Stimulated activated CD4-positive, alpha-beta T cell treated with anti-CD3 and anti-CD28 coated beads, Interleukin-4, amount 100 ng/mL, for 4 hours (primary cell): Measurements from ENCODE around the gene VSIG2.
"Not testable (repeated sequence)": the region's sequence is repeated elsewhere in the genome, so short reads cannot be mapped to it uniquely, and the experiment has no call there.

Source experiments
- DNase-seq, 2 experiments: peaks; one replicate each; pipeline ENCODE4 v3.0.0-alpha.2; 2020

The VSIG2 gene

GRCh38 chr11:124751741-124752470 is at the start of gene VSIG2:
VSIG2 (minus strand) TSS chr11:124752255; CDS start chr11:124752137, 118 bp downstream.
- DNase-seq, result no peak

GRCh38 chr11:124801014-124801413 is 49.0 kb upstream of the VSIG2 start:
- no peak for DNase-seq

GRCh38 chr11:124800226-124800929 is 48.3 kb upstream of the VSIG2 start, which contains the start of gene MSANTD2:
MSANTD2 (minus strand) TSS chr11:124800406; CDS start chr11:124800380, 26 bp downstream.
- DNase-seq, result peak; percentile 69 to 77

- peak; percentile 15 to 34 for DNase-seq
Measured at GRCh38 chr11:124799348-124800225, 47.5 kb upstream of the VSIG2 start.

GRCh38 chr11:124798991-124799347 is 46.9 kb upstream of the VSIG2 start:
- no peak for DNase-seq

GRCh38 chr11:124796312-124796711 is 44.3 kb upstream of the VSIG2 start:
- no peak for DNase-seq

GRCh38 chr11:124793466-124794278 is 41.6 kb upstream of the VSIG2 start:
- no peak for DNase-seq

GRCh38 chr11:124791626-124792341 is 39.7 kb upstream of the VSIG2 start:
- no peak for DNase-seq

GRCh38 chr11:124788521-124788920 is 36.5 kb upstream of the VSIG2 start:
- DNase-seq, result no peak

GRCh38 chr11:124784051-124784450 is 32.0 kb upstream of the VSIG2 start:
- DNase-seq, result no peak

- DNase-seq, result no peak
Measured at GRCh38 chr11:124783002-124783401, 30.9 kb upstream of the VSIG2 start.

GRCh38 chr11:124779568-124779967 is 27.5 kb upstream of the VSIG2 start:
- no peak for DNase-seq

GRCh38 chr11:124778281-124778680 is 26.2 kb upstream of the VSIG2 start:
- no peak for DNase-seq

- DNase-seq, result no peak
Measured at GRCh38 chr11:124776865-124777645, 25.0 kb upstream of the VSIG2 start.

GRCh38 chr11:124770959-124771358 is 18.9 kb upstream of the VSIG2 start:
- DNase-seq, result not testable (repeated sequence)

GRCh38 chr11:124769806-124770774 is 18.0 kb upstream of the VSIG2 start:
- DNase-seq, result no peak

- DNase-seq, result no peak
Measured at GRCh38 chr11:124768914-124769313, 16.9 kb upstream of the VSIG2 start.

- DNase-seq, result no peak
Measured at GRCh38 chr11:124766156-124766555, 14.1 kb upstream of the VSIG2 start.

- DNase-seq, result peak; percentile 78 to 83
Measured at GRCh38 chr11:124763156-124763947, 11.3 kb upstream of the VSIG2 start.
